ENCODE measurements around the gene GRM5.
"Not testable (repeated sequence)": the region's sequence is repeated elsewhere in the genome, so short reads cannot be mapped to it uniquely, and the experiment has no call there.

The GRM5 gene

DNA sequence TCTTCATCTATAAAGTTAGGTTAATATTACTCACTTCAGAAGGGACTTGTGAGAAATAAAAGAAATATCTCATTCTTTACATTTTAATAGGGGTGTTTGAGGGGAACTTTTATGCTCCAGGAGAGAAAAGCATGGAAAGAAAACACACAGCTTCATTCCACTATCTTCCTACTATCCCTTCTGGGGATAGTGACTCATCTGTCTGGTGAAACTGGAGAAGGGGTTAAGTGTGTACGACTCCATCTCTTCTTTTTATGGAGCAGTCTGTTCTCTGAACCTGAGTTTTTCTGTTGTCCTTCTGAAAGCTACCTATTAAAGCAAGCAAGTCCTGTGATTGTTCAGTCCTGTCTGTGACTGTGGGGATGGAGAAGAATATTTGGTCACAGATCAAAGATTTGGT is 227.6 kb downstream of the GRM5 start:
- DNase-seq (ENCODE audit: low read depth, low spot score), result not testable (repeated sequence)

GRCh38 chr11:88835709-88836108 is 230.1 kb downstream of the GRM5 start:
- not testable (repeated sequence) for DNase-seq (ENCODE audit: low read depth, low spot score)

DNA sequence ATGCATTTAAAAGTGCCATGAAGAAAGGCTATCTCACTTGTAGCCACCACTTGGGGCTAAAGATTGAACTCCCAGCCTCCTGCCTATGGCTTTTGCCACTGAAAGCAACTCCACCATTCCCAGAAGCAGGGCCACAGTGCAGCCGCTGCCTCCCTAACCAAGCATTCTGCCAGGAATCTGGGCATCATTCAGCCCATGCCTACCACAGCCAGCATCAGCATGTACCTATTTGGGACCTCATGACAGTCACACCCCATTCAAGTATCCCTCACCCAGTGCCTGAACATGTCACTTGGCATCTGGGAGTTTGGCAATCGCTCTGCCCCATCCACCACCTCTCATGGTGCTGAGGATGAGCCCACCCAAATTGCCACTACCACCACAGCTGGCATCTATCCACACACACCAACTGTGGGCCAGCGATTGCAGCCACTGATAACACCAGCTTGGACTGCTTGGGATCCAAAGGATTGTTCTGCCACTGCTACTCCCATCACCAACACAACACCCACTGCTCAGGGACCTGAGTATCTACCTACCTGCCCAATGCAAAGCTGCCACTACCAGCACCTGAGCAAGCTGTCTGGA is 234.4 kb downstream of the GRM5 start:
- no peak for DNase-seq (ENCODE audit: low read depth, low spot score)

GRCh38 chr11:88827018-88827676 is 238.6 kb downstream of the GRM5 start:
- no peak for DNase-seq (ENCODE audit: low read depth, low spot score)

- no peak for DNase-seq (ENCODE audit: low read depth, low spot score)
Measured at GRCh38 chr11:88819616-88820015, 246.2 kb downstream of the GRM5 start.

DNA sequence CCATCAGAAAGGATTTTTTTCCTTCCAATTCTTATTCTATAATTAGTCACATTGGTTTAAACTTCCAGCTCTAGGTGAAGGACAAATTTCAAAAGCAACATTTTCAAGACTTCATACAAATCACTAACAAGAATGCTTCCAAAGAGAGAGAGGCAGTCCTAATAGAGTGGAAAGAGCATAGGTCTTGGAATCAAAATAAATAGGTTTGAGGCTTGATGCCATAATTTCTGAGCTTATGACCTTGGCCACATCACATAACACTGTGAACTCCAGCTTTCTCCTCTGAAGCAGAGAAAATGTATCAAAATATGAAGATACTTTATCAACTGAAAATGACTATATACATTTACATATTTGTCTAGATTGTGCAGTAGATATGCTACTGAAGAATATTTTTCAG is 246.8 kb downstream of the GRM5 start:
- DNase-seq (ENCODE audit: low read depth, low spot score), result no peak

DNA sequence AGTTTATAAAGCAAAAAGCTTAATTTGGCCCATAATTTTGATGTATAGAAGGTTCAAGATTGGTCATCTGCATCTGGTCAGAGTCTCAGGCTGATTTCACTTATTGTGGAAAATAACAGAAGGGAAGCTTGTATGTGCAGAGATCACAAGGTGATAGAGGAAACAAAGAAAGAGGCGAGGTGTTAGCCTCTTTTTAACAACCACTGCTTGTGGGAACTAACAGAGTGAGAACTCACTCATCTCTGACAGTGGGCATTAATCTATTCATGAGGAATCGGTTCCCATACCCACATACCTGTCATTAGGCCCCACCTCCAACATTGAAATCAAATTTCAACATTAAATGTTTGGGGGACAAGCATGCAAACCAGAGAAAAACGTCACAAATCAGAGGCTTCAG is 250.3 kb downstream of the GRM5 start:
- DNase-seq (ENCODE audit: low read depth, low spot score), result no peak

- DNase-seq (ENCODE audit: low read depth, low spot score), result no peak
Measured at GRCh38 chr11:88814076-88814475, 251.7 kb downstream of the GRM5 start.

- no peak for DNase-seq (ENCODE audit: low read depth, low spot score)
Measured at GRCh38 chr11:88813233-88813915, 252.4 kb downstream of the GRM5 start.

DNA sequence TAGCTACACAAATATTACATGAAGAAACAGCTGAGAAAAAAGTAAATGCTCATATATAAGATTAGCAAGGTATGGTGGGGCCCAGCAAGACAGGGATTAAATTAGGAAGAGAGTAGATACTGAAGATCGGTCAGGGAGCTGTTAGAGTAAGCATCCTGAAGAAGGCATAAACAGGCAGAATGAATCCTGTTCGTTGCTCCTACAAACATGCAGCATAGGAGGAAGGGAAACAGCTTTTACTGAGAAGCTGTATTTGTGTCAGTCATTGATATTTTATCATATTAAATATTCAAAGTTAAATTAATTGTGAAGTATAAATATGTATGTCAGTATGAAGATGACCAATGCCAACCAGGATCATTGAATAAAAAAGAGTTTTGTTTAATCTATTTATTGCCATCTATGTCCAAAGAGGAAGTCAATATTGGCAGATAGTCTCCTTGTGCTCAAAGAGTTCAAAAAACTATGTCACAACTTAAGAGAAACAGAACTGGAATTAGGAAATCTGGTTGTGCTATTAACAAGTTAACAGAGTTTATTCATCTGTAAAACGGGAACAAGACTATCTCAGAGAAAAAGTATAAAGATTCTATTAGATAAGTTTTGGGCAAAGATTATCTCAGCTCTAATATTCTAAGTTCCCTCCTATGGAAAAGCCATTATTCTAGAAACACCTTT is 255.2 kb downstream of the GRM5 start:
- no peak for DNase-seq (ENCODE audit: low read depth, low spot score)

GRCh38 chr11:88809126-88809525 is 256.7 kb downstream of the GRM5 start:
- no peak for DNase-seq (ENCODE audit: low read depth, low spot score)

DNA sequence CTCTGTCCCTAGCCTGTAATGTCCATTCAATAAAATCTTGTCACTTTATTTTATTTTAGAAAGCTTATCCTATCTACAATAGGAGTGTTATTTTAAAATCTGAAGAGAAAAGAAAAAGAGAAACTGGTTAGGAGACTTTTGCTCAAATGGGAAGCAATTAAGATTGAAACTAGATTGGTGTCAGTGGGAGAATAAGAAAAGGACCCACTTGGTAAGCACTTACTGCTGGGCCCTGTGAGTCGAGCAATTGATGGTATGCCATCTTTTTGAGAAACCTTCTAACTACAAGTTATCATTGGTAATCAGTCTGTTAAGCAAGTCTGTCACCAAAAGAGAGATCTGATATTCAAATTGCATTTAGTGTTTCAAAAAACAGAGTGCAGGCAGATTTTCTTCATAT is 258.4 kb downstream of the GRM5 start:
- no peak for DNase-seq (ENCODE audit: low read depth, low spot score)

DNA sequence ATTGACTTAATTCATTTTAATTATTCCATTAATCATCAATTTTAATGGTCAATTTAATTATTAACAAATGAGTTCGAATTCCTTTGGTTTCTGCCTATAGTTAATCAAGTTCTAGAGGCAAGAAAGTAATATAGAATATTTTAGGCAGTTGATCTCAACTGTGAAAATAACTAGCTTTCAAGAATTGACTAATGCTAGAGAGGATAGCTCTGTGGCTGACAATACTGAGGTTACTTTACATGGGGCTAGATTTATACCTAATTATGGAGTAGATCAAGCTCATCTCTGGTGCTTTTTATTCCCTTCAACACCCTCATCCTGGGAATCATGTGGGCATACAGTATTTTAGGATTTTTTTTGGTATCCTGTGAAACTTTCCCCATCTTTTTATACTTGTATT is 259.4 kb downstream of the GRM5 start:
- DNase-seq (ENCODE audit: low read depth, low spot score), result no peak

GRCh38 chr11:88801484-88802123 is 264.2 kb downstream of the GRM5 start:
- no peak for DNase-seq (ENCODE audit: low read depth, low spot score)

GRCh38 chr11:88799771-88800500 is 265.8 kb downstream of the GRM5 start:
- DNase-seq (ENCODE audit: low read depth, low spot score), result peak; percentile 65

DNA sequence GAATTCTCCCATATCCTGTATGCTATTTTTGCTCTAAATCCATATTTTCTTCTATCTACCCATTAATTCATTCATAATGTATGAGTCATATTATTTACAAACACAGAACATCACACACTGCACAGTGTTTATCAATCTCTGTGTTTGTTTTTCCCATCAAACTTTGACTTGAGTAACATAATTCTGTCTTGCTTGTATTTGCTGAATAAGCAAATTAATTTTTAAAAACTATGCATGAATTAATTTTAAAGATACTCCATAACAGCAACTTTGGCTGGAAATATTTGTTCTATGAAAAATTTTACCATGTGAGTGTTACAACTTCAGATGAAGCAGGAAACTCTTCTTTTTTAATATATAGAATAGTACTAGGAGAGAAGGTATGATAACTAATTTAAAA is 275.6 kb downstream of the GRM5 start:
- no peak for DNase-seq (ENCODE audit: low read depth, low spot score)

- peak; percentile 68 for DNase-seq (ENCODE audit: low read depth, low spot score)
Measured at GRCh38 chr11:88779577-88779976, 286.2 kb downstream of the GRM5 start.

GRCh38 chr11:88770475-88771079 is 295.2 kb downstream of the GRM5 start:
- no peak for DNase-seq (ENCODE audit: low read depth, low spot score)

GRCh38 chr11:88744140-88744539 is 321.6 kb downstream of the GRM5 start:
- no peak for DNase-seq (ENCODE audit: low read depth, low spot score)

- DNase-seq (ENCODE audit: low read depth, low spot score), result no peak
Measured at GRCh38 chr11:88739524-88739923, 326.3 kb downstream of the GRM5 start.

- no peak for DNase-seq (ENCODE audit: low read depth, low spot score)
Measured at GRCh38 chr11:88709567-88709966, 356.2 kb downstream of the GRM5 start.
